Colonic mucosa (tissue), 4 donors: ENCODE data around the gene CKAP4. TPM values are rescaled to one million over a fixed set of nuclear protein-coding genes. Genes with fewer than 3 reads are reported as not detected.

ENCODE experiments used
- DNase-seq: peaks from one replicate; pipeline ENCODE4 v3.0.0-alpha.2; 2020
- H3K27ac ChIP-seq: fragments of 200-600 bp; one replicate; pipeline ENCODE4 v1.8.0; 2021
- H3K27me3 ChIP-seq: fragments of 200-600 bp; one replicate; pipeline ENCODE4 v1.8.0; 2021
- H3K36me3 ChIP-seq: fragments of 200-600 bp; one replicate; pipeline ENCODE4 v1.8.0; 2021
- H3K4me1 ChIP-seq: fragments of 200-600 bp; one replicate; pipeline ENCODE4 v1.8.0; 2021; ENCODE audit warnings: mild to moderate bottlenecking
- H3K4me3 ChIP-seq: fragments of 200-600 bp; one replicate; pipeline ENCODE4 v1.8.0; 2021
- H3K9ac ChIP-seq, 2 donors: one replicate each; pipeline ENCODE4 v1.7.0; 2013; ENCODE audit warnings: control low read depth in 2 of 2, low read depth in 2 of 2, low read length in 2 of 2
- H3K9me3 ChIP-seq: fragments of 200-600 bp; one replicate; pipeline ENCODE4 v1.8.0; 2021
- intact Hi-C: fragments of 100-400 bp; cut with DNase I; formaldehyde crosslinking; loops from one replicate; pipeline ENCODE4 v1.14.1; 2022
- total RNA-seq, 2 donors: library from RNA; stranded (reverse); fragmentation: NEBNext Ultra II Directional in 1 of 2; extraction: Animal tissue kit (Norgen Biotek cat#: 25700) in 1 of 2; gene quantifications; one replicate each; pipeline ENCODE4 v1.2.1, GENCODE V29; 2021
- TF ChIP-seq, protein P1 (sequence below): fragments of 200-600 bp; IDR thresholded peaks from one replicate; pipeline ENCODE4 v1.8.0; 2022; ENCODE audit warnings: antibody characterized with exemption, mild to moderate bottlenecking
- donor health status: healthy.
- donor health status: DM: no; HTN: no; CAD: no.
- donor health status: DM: no; HTN: no; CAD: no.

CKAP4 gene
- total RNA-seq, 2 donors from 2014 or later, result 91.0 to 148 TPM

DNA sequence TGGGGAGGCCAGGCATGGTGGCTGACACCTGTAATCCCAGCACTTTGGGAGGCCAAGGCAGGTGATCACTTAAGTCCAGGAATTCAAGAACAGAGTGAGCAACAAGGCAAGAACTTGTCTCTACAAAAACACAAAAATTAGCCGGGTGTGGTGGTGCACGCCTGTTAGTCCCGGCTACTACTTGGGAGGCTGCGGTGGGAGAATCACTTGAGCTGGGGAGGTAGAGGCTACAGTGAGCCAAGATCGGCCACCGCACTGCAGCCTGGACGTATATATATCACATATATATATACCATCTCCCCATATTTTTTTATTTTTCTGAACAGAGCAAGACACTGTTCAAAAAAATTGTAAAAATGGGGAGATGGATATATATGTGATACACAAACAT, 19.5 kb downstream of the CKAP4 start:
- no peak overlapping the region for H3K4me3 ChIP-seq
- H3K9me3 ChIP-seq, result no peaks in the 10 kb centered on the region
- no peaks in the 10 kb centered on the region for H3K27me3 ChIP-seq
- no peak overlapping the region for H3K9ac ChIP-seq
- no peak for DNase-seq
- H3K27ac ChIP-seq, result no peak overlapping the region
- intact Hi-C loops, result loop anchor here (5.0 kb wide), 2 partner anchors 114 to 129 kb away; partner anchors contain the start of gene POLR3B
- TF ChIP-seq, protein P1, sequence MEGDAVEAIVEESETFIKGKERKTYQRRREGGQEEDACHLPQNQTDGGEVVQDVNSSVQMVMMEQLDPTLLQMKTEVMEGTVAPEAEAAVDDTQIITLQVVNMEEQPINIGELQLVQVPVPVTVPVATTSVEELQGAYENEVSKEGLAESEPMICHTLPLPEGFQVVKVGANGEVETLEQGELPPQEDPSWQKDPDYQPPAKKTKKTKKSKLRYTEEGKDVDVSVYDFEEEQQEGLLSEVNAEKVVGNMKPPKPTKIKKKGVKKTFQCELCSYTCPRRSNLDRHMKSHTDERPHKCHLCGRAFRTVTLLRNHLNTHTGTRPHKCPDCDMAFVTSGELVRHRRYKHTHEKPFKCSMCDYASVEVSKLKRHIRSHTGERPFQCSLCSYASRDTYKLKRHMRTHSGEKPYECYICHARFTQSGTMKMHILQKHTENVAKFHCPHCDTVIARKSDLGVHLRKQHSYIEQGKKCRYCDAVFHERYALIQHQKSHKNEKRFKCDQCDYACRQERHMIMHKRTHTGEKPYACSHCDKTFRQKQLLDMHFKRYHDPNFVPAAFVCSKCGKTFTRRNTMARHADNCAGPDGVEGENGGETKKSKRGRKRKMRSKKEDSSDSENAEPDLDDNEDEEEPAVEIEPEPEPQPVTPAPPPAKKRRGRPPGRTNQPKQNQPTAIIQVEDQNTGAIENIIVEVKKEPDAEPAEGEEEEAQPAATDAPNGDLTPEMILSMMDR, result no peak
- no peaks in the 10 kb centered on the region for H3K4me1 ChIP-seq
- H3K36me3 ChIP-seq, result no peaks in the 10 kb centered on the region

DNA sequence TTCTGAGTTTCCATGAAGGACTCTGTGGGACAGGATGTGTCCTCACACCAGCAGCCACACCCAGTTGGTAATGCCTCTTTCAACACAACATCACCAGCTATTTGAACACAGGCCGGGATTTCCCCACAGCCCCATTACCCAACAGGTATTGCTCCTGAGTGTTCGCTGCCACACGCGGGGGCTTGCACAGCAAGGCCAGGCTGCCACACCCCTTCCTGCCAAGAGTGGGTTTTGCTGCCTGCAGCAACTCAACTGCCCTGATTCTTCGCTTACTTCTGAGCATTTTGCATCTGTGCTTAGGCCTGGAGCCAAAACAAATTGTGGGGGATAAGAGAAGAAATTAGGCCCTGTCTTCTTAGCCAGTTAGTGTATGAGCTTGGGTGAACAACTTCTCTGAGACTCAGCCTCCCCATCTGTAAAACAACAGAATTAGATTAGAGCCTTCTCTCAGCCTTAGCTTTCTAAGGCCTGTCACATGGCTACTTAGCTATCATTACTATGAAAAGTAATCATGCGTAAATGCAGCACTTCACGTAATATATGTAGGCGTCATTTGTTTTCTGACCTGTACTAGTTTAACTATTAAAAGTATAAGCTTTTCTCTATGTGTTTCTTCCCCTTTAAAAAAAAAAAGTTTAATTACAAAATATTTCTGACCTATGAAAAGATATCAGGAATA, 20.0 kb downstream of the CKAP4 start:
- H3K9me3 ChIP-seq, result no peaks in the 10 kb centered on the region
- H3K27me3 ChIP-seq, result no peaks in the 10 kb centered on the region
- H3K9ac ChIP-seq, result no peak overlapping the region
- H3K4me1 ChIP-seq, result no peaks in the 10 kb centered on the region
- no peaks in the 10 kb centered on the region for H3K36me3 ChIP-seq
- intact Hi-C loops, result loop anchor here (2.0 to 5.0 kb wide), 3 partner anchors 55 to 130 kb away; partner anchors contain the start of gene POLR3B
- no peak overlapping the region for H3K27ac ChIP-seq
- no peak overlapping the region for H3K4me3 ChIP-seq
- TF ChIP-seq, protein P1, result no peak
- DNase-seq, result peak; percentile 59

DNA sequence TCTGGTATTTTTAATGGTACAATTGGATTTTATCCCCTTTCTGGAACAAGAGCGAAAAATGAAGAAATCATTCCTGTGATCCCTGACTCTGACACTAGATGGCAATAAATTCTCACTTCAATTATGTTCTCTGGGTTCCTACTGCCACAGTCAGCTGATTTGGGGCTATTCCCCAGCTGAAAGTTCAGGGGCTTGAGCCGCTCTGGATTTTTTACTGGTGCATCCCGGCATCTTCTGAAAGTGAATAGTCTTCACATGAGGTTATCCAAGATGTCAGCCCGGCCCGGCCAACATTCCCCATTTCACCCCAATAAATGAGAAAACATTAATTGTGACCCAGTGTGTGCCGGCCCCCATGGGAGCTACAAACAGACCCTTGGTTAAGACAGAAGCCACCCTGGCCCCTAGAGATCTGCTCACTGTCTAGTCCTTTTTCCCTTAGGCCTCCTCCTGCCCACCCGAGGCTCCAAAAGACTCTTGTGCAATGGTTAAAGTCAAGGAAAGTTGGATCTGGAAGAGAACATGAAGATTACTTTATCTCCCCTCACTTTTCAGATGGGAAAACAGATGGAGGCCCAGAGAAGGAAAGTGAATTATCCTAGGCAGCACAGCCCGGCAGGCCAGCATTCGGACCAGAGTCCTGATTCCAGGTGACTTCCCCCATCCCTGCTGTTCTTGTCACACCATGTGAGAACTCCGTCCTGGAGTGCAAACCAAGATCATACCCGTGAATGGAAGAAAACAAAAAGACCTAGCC, 20.8 kb downstream of the CKAP4 start:
- Histone ChIP-seq H3K4me1 (no peaks in the 10 kb centered on the region), H3K4me3 (no peak overlapping the region), H3K9ac (no peak overlapping the region), H3K9me3 (no peaks in the 10 kb centered on the region), H3K27ac (no peak overlapping the region), H3K36me3 (no peaks in the 10 kb centered on the region), H3K27me3 (no peaks in the 10 kb centered on the region)
- DNase-seq, result peak; percentile 47
- intact Hi-C loops, result loop anchor here (2.0 to 5.0 kb wide), 3 partner anchors 56 to 130 kb away; partner anchors contain the start of gene POLR3B
- TF ChIP-seq, protein P1, result peak; percentile 67

GRCh38 chr12:106224355-106224706, 23.5 kb downstream of the CKAP4 start:
- no peak for DNase-seq
- Histone ChIP-seq H3K9ac (no peak overlapping the region), H3K4me1 (no peaks in the 10 kb centered on the region), H3K4me3 (no peak overlapping the region), H3K36me3 (no peaks in the 10 kb centered on the region), H3K27me3 (no peaks in the 10 kb centered on the region), H3K27ac (no peak overlapping the region), H3K9me3 (no peaks in the 10 kb centered on the region)
- TF ChIP-seq, protein P1, result no peak
- intact Hi-C loops, result loop anchor here (2.0 kb wide), 1 partner anchor 804 kb away; no protein-coding TSS in a partner anchor

- H3K4me1 ChIP-seq, result no peaks in the 10 kb centered on the region
- DNase-seq, result peak; percentile 78
- no peak overlapping the region for H3K4me3 ChIP-seq
- no peaks in the 10 kb centered on the region for H3K9me3 ChIP-seq
- TF ChIP-seq, protein P1, result peak; percentile 97
- H3K36me3 ChIP-seq, result no peaks in the 10 kb centered on the region
- H3K27ac ChIP-seq, result no peak overlapping the region
- no peak overlapping the region for H3K9ac ChIP-seq
- intact Hi-C loops, result loop anchor here (2.0 kb wide), 1 partner anchor 803 kb away; no protein-coding TSS in a partner anchor
- H3K27me3 ChIP-seq, result no peaks in the 10 kb centered on the region
Measured at GRCh38 chr12:106223485-106224354, 24.1 kb downstream of the CKAP4 start.
